Ovary (tissue), 9 donors: ENCODE results near the gene NUP210. TPM values are rescaled to one million over a fixed set of nuclear protein-coding genes. Genes with fewer than 3 reads are reported as not detected.

Experiments
- DNase-seq, 5 donors: peaks; one replicate each; pipeline ENCODE4 v3.0.0-alpha.2; 2019 to 2020
- H3K27ac ChIP-seq, 2 donors: fragments of 200-600 bp; one replicate each; pipeline versions ENCODE4 v1.5.1 to v1.8.0; 2019 to 2022
- H3K27me3 ChIP-seq: fragments of 200-600 bp; one replicate; pipeline ENCODE4 v1.8.0; 2022
- H3K36me3 ChIP-seq: fragments of 200-600 bp; sonication (generic); one replicate; pipeline ENCODE4 v1.5.1; 2019
- H3K4me1 ChIP-seq: one replicate; pipeline ENCODE4 v1.8.1; 2013; ENCODE audit warnings: mild to moderate bottlenecking, moderate library complexity; ENCODE audit not compliant: insufficient read depth
- H3K4me3 ChIP-seq: fragments of 200-600 bp; sonication (generic); one replicate; pipeline ENCODE4 v1.5.1; 2017
- H3K9me3 ChIP-seq, 2 donors: fragments of 200-600 bp in 1 of 2; sonication (generic) in 1 of 2; one replicate each; pipeline versions ENCODE4 v1.5.1 to v1.8.1; 2013 to 2019; ENCODE audit warnings: mild to moderate bottlenecking in 1 of 2, moderate library complexity in 1 of 2
- CTCF ChIP-seq, 3 donors: fragments of 450-650 bp in 2 of 3; fragments of 200-600 bp in 1 of 3; IDR thresholded peaks; one replicate each; pipeline versions ENCODE4 v1.5.1 to v1.8.0; 2016 to 2022; ENCODE audit warnings: antibody characterized with exemption in 3 of 3, mild to moderate bottlenecking in 1 of 3
- EP300 ChIP-seq: sonication (generic); formaldehyde crosslinking; IDR thresholded peaks from one replicate; pipeline ENCODE4 v1.6.1; 2017; ENCODE audit warnings: antibody characterized with exemption
- POLR2A ChIP-seq: fragments of 450-650 bp; IDR thresholded peaks from one replicate; pipeline ENCODE4 v1.6.1; 2017; ENCODE audit warnings: antibody characterized with exemption, mild to moderate bottlenecking, moderate library complexity
- WGBS, 3 donors: extraction: QIAGEN DNeasy Blood & Tissue Kit in 1 of 3; methylation state at CpG; one replicate each; pipeline versions ENCODE4 v1.1.5 to v1.1.7; 2013 to 2017; 5-methylcytosine and 5-hydroxymethylcytosine counted together
- intact Hi-C, 4 donors: fragments of 100-400 bp; cut with DNase I; formaldehyde crosslinking; loops; one replicate each; pipeline versions ENCODE4 v1.11.0 to v1.15.1; 2022 to 2023
- polyA plus RNA-seq, 2 donors: library from polyadenylated mRNA; stranded (reverse); fragments of 200-250 nt in 1 of 2; fragments of 350-450 nt in 1 of 2; fragmentation: Illumina TruSeq in 1 of 2; extraction: RNeasy Lipid Tissue Mini Kit (QIAGEN cat#74804) in 1 of 2; gene quantifications; one replicate each; pipeline ENCODE4 v1.2.3, GENCODE V29; 2013 to 2014
- total RNA-seq, 7 donors: library from RNA; depleted of rRNA in 2 of 7; stranded (reverse); fragments of >200 nt in 2 of 7; fragmentation: NEBNext Ultra II Directional in 3 of 7; extraction: Animal tissue kit (Norgen Biotek cat#: 25700) in 3 of 7; gene quantifications; one replicate each; pipeline versions ENCODE4 v1.1.0 to v1.2.4, GENCODE V29; 2016 to 2023
- donor health status: DM: no; HTN: no; CAD: no; lungs with moderate emphysema.
- donor health status: DM: no; HTN: no; CAD: no.
- donor health status: Bipolar disorder and iron deficiency.
- donor health status: DM: yes; HTN: yes; CAD: no.
- donor health status: DM: no; HTN: no; CAD: no.
- donor health status: DM: yes; HTN: yes; CAD: no.

The NUP210 gene
- total and polyA plus RNA-seq, 9 donors: 1.4 to 5.8 (median 3.2) TPM

- no peak for DNase-seq
- Histone ChIP-seq H3K4me1 (peaks cover 2% of the 10 kb centered on the region), H3K4me3 (no peak overlapping the region), H3K27ac (no peak overlapping the region), H3K9me3 (peaks cover 0 to 12% of the 10 kb centered on the region in 2 donors), H3K36me3 (no peaks in the 10 kb centered on the region), H3K27me3 (peaks cover 2% of the 10 kb centered on the region)
- intact Hi-C loops: no loop called here
- 98 to 100% (median 98%) methylated on average over 1 of the region's 1 CpG for WGBS, 3 donors
- TF ChIP-seq POLR2A: no peak
- no peak for TF ChIP-seq CTCF (IDR thresholded peaks at IDR 0.05)
- no peak for TF ChIP-seq EP300
Observed at GRCh38 chr3:13283877-13284264, 136.3 kb downstream of the NUP210 start.

GRCh38 chr3:13282986-13283876 is 136.9 kb downstream of the NUP210 start:
- Histone ChIP-seq H3K27me3 (peaks cover 2% of the 10 kb centered on the region), H3K36me3 (no peaks in the 10 kb centered on the region), H3K4me3 (peak overlapping the region; percentile 16), H3K9me3 (peaks cover 0 to 12% of the 10 kb centered on the region in 2 donors), H3K4me1 (peaks cover 2% of the 10 kb centered on the region), H3K27ac (no peak overlapping the region)
- no peak for TF ChIP-seq POLR2A
- no peak for TF ChIP-seq EP300
- TF ChIP-seq CTCF (IDR thresholded peaks at IDR 0.05): no peak
- no peak for DNase-seq
- WGBS, 3 donors: 4 to 9% (median 5%) methylated on average over 44 to 93 of the region's 93 CpGs
- intact Hi-C loops: no loop called here

- H3K27ac ChIP-seq: peak overlapping the region in 1 of 2 donors; percentile 36
- H3K36me3 ChIP-seq: no peaks in the 10 kb centered on the region
- DNase-seq: no peak
- H3K4me3 ChIP-seq: peak overlapping the region; percentile 10
- peaks cover 0 to 12% of the 10 kb centered on the region in 2 donors for H3K9me3 ChIP-seq
- intact Hi-C loops: no loop called here
- H3K27me3 ChIP-seq: peaks cover 2% of the 10 kb centered on the region
- TF ChIP-seq CTCF (IDR thresholded peaks at IDR 0.05) (no peak), POLR2A (no peak), EP300 (no peak)
- 0 to 1% (median 1%) methylated on average over 43 to 87 of the region's 87 CpGs for WGBS, 3 donors
- peaks cover 2% of the 10 kb centered on the region for H3K4me1 ChIP-seq
Observed at GRCh38 chr3:13282358-13282985, 137.7 kb downstream of the NUP210 start.

GRCh38 chr3:13281507-13282357 is 138.4 kb downstream of the NUP210 start:
- TF ChIP-seq POLR2A: no peak
- TF ChIP-seq EP300: no peak
- TF ChIP-seq CTCF (IDR thresholded peaks at IDR 0.05): no peak
- peak overlapping the region; percentile 10 for H3K4me3 ChIP-seq
- intact Hi-C loops: no loop called here
- peak in 1 of 5 donors; percentile 38 for DNase-seq
- 13 to 26% (median 25%) methylated on average over 24 to 47 of the region's 47 CpGs for WGBS, 3 donors
- no peaks in the 10 kb centered on the region for H3K36me3 ChIP-seq
- peak overlapping the region in 1 of 2 donors; percentile 36 for H3K27ac ChIP-seq
- H3K27me3 ChIP-seq: peaks cover 2% of the 10 kb centered on the region
- H3K4me1 ChIP-seq: peaks cover 2% of the 10 kb centered on the region
- H3K9me3 ChIP-seq: peaks cover 0 to 10% of the 10 kb centered on the region in 2 donors
